ENCODE measurements around the gene VLDLR. TPM values are rescaled to one million over a fixed set of nuclear protein-coding genes. Genes with fewer than 3 reads are reported as not detected.
"Not testable (repeated sequence)": the region's sequence is repeated elsewhere in the genome, so short reads cannot be mapped to it uniquely, and the experiment has no call there.

VLDLR gene
- polyA plus RNA-seq, 1 donor (not counting 4 experiments of a cell fraction or from before 2014, with no cell fraction given), result 7.0 TPM

GRCh38 chr9:2700909-2701550 lies 79.4 kb downstream of the VLDLR start:
- TF ChIP-seq CTCF (optimal IDR thresholded peaks at IDR 0.05 in 1 of 3, IDR thresholded peaks at IDR 0.05 in 1 of 3, conservative IDR thresholded peaks at IDR 0.05 in 1 of 3; ENCODE audit: extremely low read depth in 1 of 3, insufficient read depth in 2 of 3, low read length in 3 of 3), result no peak
- TF ChIP-seq EZH2 (IDR thresholded peaks at IDR 0.05; ENCODE audit: low read length), result no peak
- Histone ChIP-seq H3K9me1 (ENCODE audit: control insufficient read depth, extremely low read depth, insufficient read depth, low read length) (no peaks in the 10 kb centered on the region), H3K4me2 (ENCODE audit: control insufficient read depth, extremely low read depth, insufficient read depth, low read depth, low read length) (no peak overlapping the region), H3K79me2 (ENCODE audit: control insufficient read depth, insufficient read depth, low read length) (no peaks in the 10 kb centered on the region), H3K9ac (ENCODE audit: control insufficient read depth, extremely low read depth, insufficient read depth, low read length) (no peak overlapping the region), H3K9me3 (ENCODE audit: control insufficient read depth, low read depth, low read length) (no peaks in the 10 kb centered on the region), H3K36me3 (ENCODE audit: control insufficient read depth in 2 of 2, extremely low read depth in 1 of 2, insufficient read depth in 2 of 2, low read length in 2 of 2) (no peaks in the 10 kb centered on the region), H3K4me1 (ENCODE audit: control insufficient read depth, extremely low read depth, insufficient read depth, low read length) (no peaks in the 10 kb centered on the region), H4K20me1 (ENCODE audit: control insufficient read depth, extremely low read depth, insufficient read depth, low read length) (no peaks in the 10 kb centered on the region), H3K4me3 (ENCODE audit: control insufficient read depth in 2 of 3, extremely low read depth in 1 of 3, insufficient read depth in 2 of 3, low read depth in 1 of 3, low read length in 3 of 3) (no peak overlapping the region), H3K27ac (ENCODE audit: control insufficient read depth, insufficient read depth, low read length) (no peak overlapping the region), H2AFZ (ENCODE audit: control insufficient read depth, low read length) (no peak overlapping the region), H3K27me3 (ENCODE audit: control insufficient read depth, extremely low read depth, insufficient read depth, low read length) (no peaks in the 10 kb centered on the region)
- dilution Hi-C loops (cut with MboI; ENCODE audit: extremely low pct_ligation_motif_present, low sequenced_read_pairs), result no loop called here
- FAIRE-seq (no peak), DNase-seq (ENCODE audit: low read depth, low spot score) (no peak)

- no peaks in the 10 kb centered on the region for H3K36me3 ChIP-seq (ENCODE audit: control insufficient read depth in 2 of 2, extremely low read depth in 1 of 2, insufficient read depth in 2 of 2, low read length in 2 of 2)
- H2AFZ ChIP-seq (ENCODE audit: control insufficient read depth, low read length), result no peak overlapping the region
- dilution Hi-C loops (cut with MboI; ENCODE audit: extremely low pct_ligation_motif_present, low sequenced_read_pairs), result no loop called here
- no peaks in the 10 kb centered on the region for H3K79me2 ChIP-seq (ENCODE audit: control insufficient read depth, insufficient read depth, low read length)
- no peak overlapping the region for H3K4me3 ChIP-seq (ENCODE audit: control insufficient read depth in 2 of 3, extremely low read depth in 1 of 3, insufficient read depth in 2 of 3, low read depth in 1 of 3, low read length in 3 of 3)
- H3K27ac ChIP-seq (ENCODE audit: control insufficient read depth, insufficient read depth, low read length), result no peak overlapping the region
- H3K27me3 ChIP-seq (ENCODE audit: control insufficient read depth, extremely low read depth, insufficient read depth, low read length), result no peaks in the 10 kb centered on the region
- no peaks in the 10 kb centered on the region for H3K9me1 ChIP-seq (ENCODE audit: control insufficient read depth, extremely low read depth, insufficient read depth, low read length)
- FAIRE-seq (no peak), DNase-seq (ENCODE audit: low read depth, low spot score) (no peak)
- no peaks in the 10 kb centered on the region for H3K4me1 ChIP-seq (ENCODE audit: control insufficient read depth, extremely low read depth, insufficient read depth, low read length)
- no peak overlapping the region for H3K9ac ChIP-seq (ENCODE audit: control insufficient read depth, extremely low read depth, insufficient read depth, low read length)
- H3K9me3 ChIP-seq (ENCODE audit: control insufficient read depth, low read depth, low read length), result no peaks in the 10 kb centered on the region
- no peak overlapping the region for H3K4me2 ChIP-seq (ENCODE audit: control insufficient read depth, extremely low read depth, insufficient read depth, low read depth, low read length)
- TF ChIP-seq CTCF (optimal IDR thresholded peaks at IDR 0.05 in 1 of 3, IDR thresholded peaks at IDR 0.05 in 1 of 3, conservative IDR thresholded peaks at IDR 0.05 in 1 of 3; ENCODE audit: extremely low read depth in 1 of 3, insufficient read depth in 2 of 3, low read length in 3 of 3) (no peak), EZH2 (IDR thresholded peaks at IDR 0.05; ENCODE audit: low read length) (no peak)
- no peaks in the 10 kb centered on the region for H4K20me1 ChIP-seq (ENCODE audit: control insufficient read depth, extremely low read depth, insufficient read depth, low read length)
Measured at GRCh38 chr9:2704504-2704903, 82.9 kb downstream of the VLDLR start.

GRCh38 chr9:2707256-2707655 lies 85.7 kb downstream of the VLDLR start:
- H3K79me2 ChIP-seq (ENCODE audit: control insufficient read depth, insufficient read depth, low read length); H3K27me3 ChIP-seq (ENCODE audit: control insufficient read depth, extremely low read depth, insufficient read depth, low read length); H3K9me3 ChIP-seq (ENCODE audit: control insufficient read depth, low read depth, low read length); DNase-seq (ENCODE audit: low read depth, low spot score); H3K27ac ChIP-seq (ENCODE audit: control insufficient read depth, insufficient read depth, low read length); H3K4me1 ChIP-seq (ENCODE audit: control insufficient read depth, extremely low read depth, insufficient read depth, low read length); H3K9ac ChIP-seq (ENCODE audit: control insufficient read depth, extremely low read depth, insufficient read depth, low read length); H3K4me2 ChIP-seq (ENCODE audit: control insufficient read depth, extremely low read depth, insufficient read depth, low read depth, low read length); dilution Hi-C loops (cut with MboI; ENCODE audit: extremely low pct_ligation_motif_present, low sequenced_read_pairs); H3K9me1 ChIP-seq (ENCODE audit: control insufficient read depth, extremely low read depth, insufficient read depth, low read length); H2AFZ ChIP-seq (ENCODE audit: control insufficient read depth, low read length); FAIRE-seq; H3K4me3 ChIP-seq (ENCODE audit: control insufficient read depth in 2 of 3, extremely low read depth in 1 of 3, insufficient read depth in 2 of 3, low read depth in 1 of 3, low read length in 3 of 3); H4K20me1 ChIP-seq (ENCODE audit: control insufficient read depth, extremely low read depth, insufficient read depth, low read length); H3K36me3 ChIP-seq (ENCODE audit: control insufficient read depth in 2 of 2, extremely low read depth in 1 of 2, insufficient read depth in 2 of 2, low read length in 2 of 2): not testable (repeated sequence)

Data from keratinocyte (primary cell).